Sigmoid colon (tissue), 4 donors: Measurements from ENCODE around the gene PLEKHA1.

Experiments
- CTCF ChIP-seq, 4 experiments: fragments of 450-650 bp in 3 of 4; fragments of 200-600 bp in 1 of 4; IDR thresholded peaks; one replicate each; pipeline ENCODE4 v1.5.1; 2016 to 2019; ENCODE audit warnings: antibody characterized with exemption in 4 of 4, mild to moderate bottlenecking in 3 of 4, moderate library complexity in 2 of 4
- POLR2A ChIP-seq, 2 donors: fragments of 450-650 bp; IDR thresholded peaks; one replicate each; pipeline ENCODE4 v1.6.1; 2016; ENCODE audit warnings: antibody characterized with exemption in 2 of 2, mild to moderate bottlenecking in 2 of 2, moderate library complexity in 2 of 2
- POLR2AphosphoS5 ChIP-seq, 4 donors: sonication (generic); formaldehyde crosslinking; IDR thresholded peaks; one replicate each; pipeline ENCODE4 v1.6.1; 2017; ENCODE audit warnings: antibody characterized with exemption in 4 of 4

- TF ChIP-seq CTCF (IDR thresholded peaks at IDR 0.05) (no peak), POLR2A (IDR thresholded peaks at IDR 0.05) (no peak), POLR2AphosphoS5 (IDR thresholded peaks at IDR 0.05) (no peak)
These were observed 99.8 kb downstream of the PLEKHA1 start for GRCh38 chr10:122474131-122474818.
